Superior temporal gyrus (tissue), 1 donor: ENCODE data around the gene SH3RF1.

Experiments used
- DNase-seq: peaks from one replicate; pipeline ENCODE4 v3.0.0-alpha.2; 2016; ENCODE audit errors: extremely low spot score

The SH3RF1 gene

GRCh38 chr4:169275180-169275579 lies 4.4 kb upstream of the SH3RF1 start:
- DNase-seq, result no peak

- peak; percentile 20 for DNase-seq
Observed at GRCh38 chr4:169274033-169274432, 3.3 kb upstream of the SH3RF1 start.

GRCh38 chr4:169272265-169272886 lies 1.6 kb upstream of the SH3RF1 start:
- peak; percentile 41 for DNase-seq

- DNase-seq, result peak; percentile 11
Observed at GRCh38 chr4:169271692-169272007, 894 bp upstream of the SH3RF1 start.

GRCh38 chr4:169269916-169270809 lies 593 bp downstream of the SH3RF1 start:
- DNase-seq, result peak; percentile 53

GRCh38 chr4:169268951-169269760 lies 1.6 kb downstream of the SH3RF1 start:
- DNase-seq, result peak; percentile 55

- DNase-seq, result no peak
Observed at GRCh38 chr4:169267070-169267469, 3.7 kb downstream of the SH3RF1 start.

- no peak for DNase-seq
Observed at GRCh38 chr4:169266661-169267060, 4.1 kb downstream of the SH3RF1 start.

GRCh38 chr4:169266081-169266480 lies 4.7 kb downstream of the SH3RF1 start:
- DNase-seq, result no peak

- no peak for DNase-seq
Observed at GRCh38 chr4:169263791-169264392, 6.9 kb downstream of the SH3RF1 start.

- no peak for DNase-seq
Observed at GRCh38 chr4:169260217-169260866, 10.4 kb downstream of the SH3RF1 start.

GRCh38 chr4:169259271-169259670 lies 11.5 kb downstream of the SH3RF1 start:
- DNase-seq, result peak; percentile 24

GRCh38 chr4:169258141-169258540 lies 12.6 kb downstream of the SH3RF1 start:
- peak; percentile 14 for DNase-seq

GRCh38 chr4:169256856-169257761 lies 13.6 kb downstream of the SH3RF1 start:
- DNase-seq, result peak; percentile 8

- no peak for DNase-seq
Observed at GRCh38 chr4:169256101-169256612, 14.6 kb downstream of the SH3RF1 start.

GRCh38 chr4:169254546-169254983 lies 16.2 kb downstream of the SH3RF1 start:
- DNase-seq, result peak; percentile 10

GRCh38 chr4:169253904-169254303 lies 16.9 kb downstream of the SH3RF1 start:
- peak; percentile 10 for DNase-seq

- DNase-seq, result no peak
Observed at GRCh38 chr4:169253113-169253671, 17.6 kb downstream of the SH3RF1 start.

GRCh38 chr4:169252339-169253112 lies 18.2 kb downstream of the SH3RF1 start:
- DNase-seq, result no peak
